Measurements from ENCODE around the gene VARS2.

GRCh38 chr6:30931969-30932645 is 18.1 kb downstream of the VARS2 start, which contains the start of gene SFTA2:
- no peak for TF ChIP-seq CTCF (IDR thresholded peaks at IDR 0.05)
- peak in 2 of 4 donors; percentile 67 to 75 for TF ChIP-seq EP300 (IDR thresholded peaks at IDR 0.05)
